ENCODE data around the gene SOX4.

DNA sequence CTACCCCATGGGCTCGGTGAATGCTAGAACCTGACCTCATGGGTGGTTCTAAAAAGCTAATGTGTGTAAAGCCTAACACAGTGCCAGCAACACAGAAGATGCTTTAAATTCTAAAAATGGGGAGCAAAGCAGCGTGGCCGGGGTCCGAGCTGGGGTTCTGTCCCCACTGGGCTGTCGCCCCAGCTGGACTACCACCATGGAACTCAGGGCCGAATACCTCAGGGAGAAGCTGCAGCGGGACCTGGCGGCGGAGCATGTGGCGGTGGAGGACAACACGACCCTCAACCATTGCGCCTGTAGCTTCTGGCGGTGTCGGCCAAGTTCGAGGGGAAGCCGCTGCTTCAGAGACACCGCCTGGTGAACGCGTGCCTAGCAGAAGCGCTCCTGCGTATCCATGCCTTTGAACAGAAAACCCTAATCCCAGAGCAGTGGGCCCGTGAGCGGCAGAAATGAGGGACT, 8.4 kb downstream of the SOX4 start:
- TF ChIP-seq, protein P1, sequence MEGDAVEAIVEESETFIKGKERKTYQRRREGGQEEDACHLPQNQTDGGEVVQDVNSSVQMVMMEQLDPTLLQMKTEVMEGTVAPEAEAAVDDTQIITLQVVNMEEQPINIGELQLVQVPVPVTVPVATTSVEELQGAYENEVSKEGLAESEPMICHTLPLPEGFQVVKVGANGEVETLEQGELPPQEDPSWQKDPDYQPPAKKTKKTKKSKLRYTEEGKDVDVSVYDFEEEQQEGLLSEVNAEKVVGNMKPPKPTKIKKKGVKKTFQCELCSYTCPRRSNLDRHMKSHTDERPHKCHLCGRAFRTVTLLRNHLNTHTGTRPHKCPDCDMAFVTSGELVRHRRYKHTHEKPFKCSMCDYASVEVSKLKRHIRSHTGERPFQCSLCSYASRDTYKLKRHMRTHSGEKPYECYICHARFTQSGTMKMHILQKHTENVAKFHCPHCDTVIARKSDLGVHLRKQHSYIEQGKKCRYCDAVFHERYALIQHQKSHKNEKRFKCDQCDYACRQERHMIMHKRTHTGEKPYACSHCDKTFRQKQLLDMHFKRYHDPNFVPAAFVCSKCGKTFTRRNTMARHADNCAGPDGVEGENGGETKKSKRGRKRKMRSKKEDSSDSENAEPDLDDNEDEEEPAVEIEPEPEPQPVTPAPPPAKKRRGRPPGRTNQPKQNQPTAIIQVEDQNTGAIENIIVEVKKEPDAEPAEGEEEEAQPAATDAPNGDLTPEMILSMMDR (IDR thresholded peaks at IDR 0.05; ENCODE audit: low read depth, low read length): no peak
- no peak for TF ChIP-seq POLR2A (IDR thresholded peaks at IDR 0.05; ENCODE audit: extremely low read depth, insufficient read length)
- TF ChIP-seq MAX (IDR thresholded peaks at IDR 0.05; ENCODE audit: low read depth, low read length): no peak

Data from NB4 (cell line).